ENCODE measurements around the gene FAM200C.

DNA sequence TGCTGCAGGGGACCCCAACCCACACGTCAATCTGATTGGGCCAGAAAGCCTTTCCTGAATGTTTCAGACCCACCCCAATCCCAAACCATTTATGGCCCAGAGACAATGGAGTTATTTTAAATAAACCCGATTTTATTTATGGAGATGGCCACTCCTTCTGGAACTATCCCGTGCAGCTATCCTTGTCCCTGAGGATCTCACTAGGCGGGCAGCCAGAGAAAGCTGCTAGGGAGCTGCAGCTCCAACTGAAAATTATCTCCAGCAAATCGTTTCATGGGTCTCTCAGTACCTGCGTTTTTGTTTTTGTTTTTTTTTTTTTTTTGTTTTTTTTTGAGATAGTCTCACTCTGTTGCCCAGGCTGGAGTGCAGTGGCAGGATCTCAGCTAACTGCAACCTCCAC is 52.4 kb downstream of the FAM200C start:
- TF ChIP-seq CTCF (conservative IDR thresholded peaks at IDR 0.05 in 1 of 2, IDR thresholded peaks at IDR 0.05 in 1 of 2; ENCODE audit: low read depth in 1 of 2, low read length in 2 of 2), result no peak
- no peak for TF ChIP-seq EZH2 (IDR thresholded peaks at IDR 0.05; ENCODE audit: low read length, missing control alignments)

Data from fibroblast of lung (primary cell).